ENCODE results near the gene SAFB2.

- TF ChIP-seq EGR1 (IDR thresholded peaks at IDR 0.05; ENCODE audit: low read depth) (no peak), SRF (IDR thresholded peaks at IDR 0.05; ENCODE audit: low read depth) (no peak), CTCF (IDR thresholded peaks at IDR 0.05 in 2 of 3, conservative IDR thresholded peaks at IDR 0.05 in 1 of 3; ENCODE audit: borderline replicate concordance in 1 of 3, insufficient read depth in 1 of 3, low read depth in 2 of 3, low read length in 2 of 3) (no peak), POLR2A (IDR thresholded peaks at IDR 0.05; ENCODE audit: borderline replicate concordance, extremely low read depth, insufficient read depth, insufficient read length) (no peak), POLR2AphosphoS5 (IDR thresholded peaks at IDR 0.05; ENCODE audit: low read depth, low read length) (no peak), EZH2phosphoT487 (IDR thresholded peaks at IDR 0.05; ENCODE audit: borderline replicate concordance) (no peak), ZFX (IDR thresholded peaks at IDR 0.05) (no peak), RAD21 (IDR thresholded peaks at IDR 0.05; ENCODE audit: low read depth) (no peak), YY1 (IDR thresholded peaks at IDR 0.05; ENCODE audit: extremely low read depth, insufficient replicate concordance, low read depth, low read length) (no peak), JUND (IDR thresholded peaks at IDR 0.05) (no peak), CEBPB (IDR thresholded peaks at IDR 0.05; ENCODE audit: low read depth) (no peak), SP1 (IDR thresholded peaks at IDR 0.05; ENCODE audit: low read depth) (no peak), FOSL1 (IDR thresholded peaks at IDR 0.05; ENCODE audit: low read depth) (no peak), EZH2 (IDR thresholded peaks at IDR 0.05) (no peak)
Observed at GRCh38 chr19:5642204-5642603, 19.6 kb upstream of the SAFB2 start.
